GM23338 (cell line): ENCODE measurements around the gene FEM1A. TPM values are rescaled to one million over a fixed set of nuclear protein-coding genes. Genes with fewer than 3 reads are reported as not detected.
"Not testable (repeated sequence)": the region's sequence is repeated elsewhere in the genome, so short reads cannot be mapped to it uniquely, and the experiment has no call there.

Experiments used
- ATAC-seq: fragments of 200-7000 bp; cut with Tn5 transposase; 3 replicates; pipeline ENCODE4 v1.9.1; 2020
- DNase-seq: peaks from one replicate; pipeline ENCODE4 v3.0.0-alpha.2; 2015; ENCODE audit warnings: low spot score
- H2AFZ ChIP-seq: fragments of 200-600 bp; sonication (generic); 2 replicates; pipeline ENCODE4 v1.8.0; 2016; ENCODE audit warnings: antibody characterized with exemption, mild to moderate bottlenecking, moderate library complexity
- H3F3A ChIP-seq: fragments of 200-600 bp; sonication (generic); replicated peaks from 2 replicates; pipeline ENCODE4 v1.8.0; 2017; ENCODE audit warnings: antibody characterized with exemption, mixed run types, low read depth
- H3K27ac ChIP-seq: fragments of 200-600 bp; sonication (generic); 2 replicates; pipeline ENCODE4 v1.6.1; 2016; ENCODE audit warnings: low read depth
- H3K27me3 ChIP-seq: fragments of 200-600 bp; sonication (generic); 2 replicates; pipeline ENCODE4 v1.8.0; 2016; ENCODE audit warnings: mild to moderate bottlenecking, mixed run types, moderate library complexity; ENCODE audit not compliant: insufficient read depth
- H3K36me3 ChIP-seq: fragments of 200-600 bp; sonication (generic); 2 replicates; pipeline ENCODE4 v1.8.0; 2016; ENCODE audit warnings: mild to moderate bottlenecking; ENCODE audit not compliant: insufficient read depth
- H3K4me1 ChIP-seq: fragments of 200-600 bp; sonication (generic); 2 replicates; pipeline ENCODE4 v1.8.0; 2016; ENCODE audit warnings: mild to moderate bottlenecking, moderate library complexity; ENCODE audit not compliant: insufficient read depth
- H3K4me2 ChIP-seq: fragments of 200-600 bp; sonication (generic); 2 replicates; pipeline ENCODE4 v1.7.1; 2017; ENCODE audit warnings: mixed run types
- H3K4me3 ChIP-seq: fragments of 200-600 bp; sonication (generic); 2 replicates; pipeline ENCODE4 v1.6.1; 2016; ENCODE audit warnings: mixed run types
- H3K79me2 ChIP-seq: fragments of 200-600 bp; sonication (generic); replicated peaks from 2 replicates; pipeline ENCODE4 v1.8.0; 2017; ENCODE audit warnings: mild to moderate bottlenecking; ENCODE audit not compliant: insufficient read depth
- H3K9me2 ChIP-seq: fragments of 200-600 bp; sonication (generic); 2 replicates; pipeline ENCODE4 v1.8.0; 2017; ENCODE audit not compliant: insufficient read depth
- H4K20me1 ChIP-seq: fragments of 200-600 bp; sonication (generic); replicated peaks from 2 replicates; pipeline ENCODE4 v1.8.0; 2017; ENCODE audit warnings: mild to moderate bottlenecking; ENCODE audit not compliant: insufficient read depth
- H3K27ac Mint-ChIP-seq: 2 replicates; pipeline ENCODE4 v1.8.0; 2020; ENCODE audit warnings: inconsistent platforms, mild to moderate bottlenecking, moderate library complexity, mixed read lengths
- H3K27me3 Mint-ChIP-seq: 3 replicates; pipeline ENCODE4 v1.8.0; 2022; ENCODE audit warnings: low read depth, mild to moderate bottlenecking, moderate library complexity, mixed read lengths, inconsistent platforms; ENCODE audit not compliant: insufficient read depth, poor library complexity
- H3K36me3 Mint-ChIP-seq: 3 replicates; pipeline ENCODE4 v1.8.0; 2021; ENCODE audit warnings: low read depth, mild to moderate bottlenecking, inconsistent platforms, moderate library complexity, mixed read lengths
- H3K4me1 Mint-ChIP-seq: 3 replicates; pipeline ENCODE4 v1.8.0; 2020; ENCODE audit warnings: mild to moderate bottlenecking, inconsistent platforms, mixed read lengths
- H3K4me3 Mint-ChIP-seq: 3 replicates; pipeline ENCODE4 v1.8.0; 2021; ENCODE audit warnings: moderate library complexity, mild to moderate bottlenecking, inconsistent platforms, mixed read lengths
- H3K9me3 Mint-ChIP-seq: 3 replicates; pipeline ENCODE4 v1.8.0; 2020; ENCODE audit warnings: moderate library complexity, mild to moderate bottlenecking, inconsistent platforms, mixed read lengths
- CREB1 ChIP-seq: fragments of 250-450 bp; sonication (Bioruptor Pico); IDR thresholded peaks from 2 replicates; pipeline ENCODE4 v1.5.0; 2020; ENCODE audit warnings: low read depth, mild to moderate bottlenecking, moderate library complexity
- EZH2 ChIP-seq: fragments of 200-600 bp; sonication (generic); IDR thresholded peaks from one replicate; pipeline ENCODE4 v1.8.0; 2017; ENCODE audit warnings: antibody characterized with exemption, mild to moderate bottlenecking, low read depth; ENCODE audit not compliant: unreplicated experiment
- EZH2phosphoT487 ChIP-seq: fragments of 200-600 bp; sonication (generic); IDR thresholded peaks from one replicate; pipeline ENCODE4 v1.8.1; 2018; ENCODE audit warnings: antibody characterized with exemption; ENCODE audit not compliant: unreplicated experiment
- JUNB ChIP-seq: IDR thresholded peaks from one replicate; pipeline ENCODE4 v1.6.1; 2016; ENCODE audit warnings: antibody characterized with exemption; ENCODE audit not compliant: unreplicated experiment
- NANOG ChIP-seq: IDR thresholded peaks from 2 replicates; pipeline ENCODE4 v1.6.1; 2016; ENCODE audit warnings: antibody characterized with exemption, borderline replicate concordance
- POLR2AphosphoS5 ChIP-seq: IDR thresholded peaks from 2 replicates; pipeline ENCODE4 v1.6.1; 2016; ENCODE audit warnings: antibody characterized with exemption, low read depth
- STAT1 ChIP-seq: IDR thresholded peaks from one replicate; pipeline ENCODE4 v1.6.1; 2016; ENCODE audit warnings: antibody characterized with exemption; ENCODE audit not compliant: unreplicated experiment
- polyA plus RNA-seq: library from polyadenylated mRNA; unstranded; fragments of >200 nt; fragmentation: Nextera tagmentation; extraction: Ambion mirVana; gene quantifications from 2 replicates; pipeline ENCODE4 v1.2.1, GENCODE V29; 2016
- total RNA-seq: library from RNA; depleted of rRNA; stranded (reverse); fragments of >200 nt; shearing (Covaris generic); gene quantifications from 2 replicates; pipeline ENCODE4 v1.2.3, GENCODE V29; 2014
- TF ChIP-seq, protein P1 (sequence below): IDR thresholded peaks from 2 replicates; pipeline ENCODE4 v1.6.1; 2016; ENCODE audit warnings: antibody characterized with exemption
- TF ChIP-seq, protein P2 (sequence below): fragments of 250-450 bp; sonication (Bioruptor Pico); IDR thresholded peaks from 2 replicates; pipeline ENCODE4 v1.5.0; 2020; ENCODE audit warnings: mild to moderate bottlenecking, moderate library complexity

FEM1A gene
- total and polyA plus RNA-seq, 2 experiments from 2014 or later: 0.87 to 16.5 TPM

DNA sequence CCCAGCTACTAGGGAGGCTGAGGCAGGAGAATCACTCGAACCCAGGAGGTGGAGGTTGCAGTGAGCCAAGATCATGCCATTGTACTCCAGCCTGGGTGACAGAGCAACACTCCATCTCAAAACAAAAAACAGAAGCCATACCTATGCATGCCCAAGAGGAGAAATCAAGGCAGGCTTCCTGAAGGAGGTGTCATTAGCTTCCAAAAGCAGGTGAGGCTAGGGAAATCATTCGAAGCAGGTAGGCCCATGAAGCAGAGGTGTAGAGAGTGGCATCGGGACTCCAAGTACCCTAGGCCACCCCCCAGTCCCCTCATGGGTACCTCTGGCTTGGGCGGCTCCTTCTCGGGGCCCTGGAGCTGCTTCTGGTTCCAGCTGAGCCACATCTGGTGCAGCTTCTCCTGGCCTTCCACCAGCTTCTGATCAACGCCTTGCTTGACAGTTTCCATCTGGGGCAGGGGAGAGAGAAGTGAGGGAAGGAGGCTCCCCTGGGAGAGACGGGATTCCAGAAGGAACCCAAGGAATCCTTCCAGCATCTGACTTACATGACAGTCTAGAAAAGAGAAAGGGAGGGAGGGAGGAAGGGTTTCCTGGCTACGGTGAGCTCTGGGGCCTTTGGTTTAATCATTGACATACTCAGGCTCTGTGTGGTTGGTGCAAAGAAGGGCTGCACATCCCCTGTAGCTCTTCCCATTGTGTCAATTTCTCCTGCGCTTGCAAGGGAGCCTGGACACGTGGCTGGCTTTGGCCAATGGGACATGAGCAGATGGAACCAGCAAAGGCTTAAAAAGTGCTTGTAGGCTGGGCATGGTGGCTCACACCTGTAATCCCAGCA, 53.0 kb downstream of the FEM1A start (continued):
- TF ChIP-seq POLR2AphosphoS5: no peak
- TF ChIP-seq CREB1 (CRISPR knock-in tag): no peak
- TF ChIP-seq, protein P1, sequence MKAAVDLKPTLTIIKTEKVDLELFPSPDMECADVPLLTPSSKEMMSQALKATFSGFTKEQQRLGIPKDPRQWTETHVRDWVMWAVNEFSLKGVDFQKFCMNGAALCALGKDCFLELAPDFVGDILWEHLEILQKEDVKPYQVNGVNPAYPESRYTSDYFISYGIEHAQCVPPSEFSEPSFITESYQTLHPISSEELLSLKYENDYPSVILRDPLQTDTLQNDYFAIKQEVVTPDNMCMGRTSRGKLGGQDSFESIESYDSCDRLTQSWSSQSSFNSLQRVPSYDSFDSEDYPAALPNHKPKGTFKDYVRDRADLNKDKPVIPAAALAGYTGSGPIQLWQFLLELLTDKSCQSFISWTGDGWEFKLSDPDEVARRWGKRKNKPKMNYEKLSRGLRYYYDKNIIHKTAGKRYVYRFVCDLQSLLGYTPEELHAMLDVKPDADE: no peak

DNA sequence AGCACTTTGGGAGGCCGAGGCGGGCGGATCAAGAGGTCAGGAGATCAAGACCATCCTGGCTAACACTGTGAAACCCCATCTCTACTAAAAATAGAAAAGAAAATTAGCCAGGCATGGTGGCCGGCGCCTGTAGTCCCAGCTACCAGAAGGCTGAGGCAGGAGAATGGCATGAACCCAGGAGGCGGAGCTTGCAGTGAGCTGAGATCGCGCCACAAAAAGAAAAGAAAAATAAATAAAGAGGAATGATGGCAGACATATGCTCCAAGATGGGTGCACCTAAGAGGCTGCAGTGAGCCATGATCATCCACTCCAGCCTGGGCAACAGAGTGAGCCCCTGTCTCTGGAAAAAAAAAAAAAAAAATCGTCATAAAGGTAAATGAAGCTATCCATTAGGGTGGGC, 54.4 kb downstream of the FEM1A start:
- not testable (repeated sequence) for H3K27ac ChIP-seq, H3K4me2 ChIP-seq, H3K9me2 ChIP-seq, ATAC-seq, H3K4me1 ChIP-seq, H3K79me2 ChIP-seq, H3K4me3 ChIP-seq, DNase-seq, H3K4me1 Mint-ChIP-seq, H2AFZ ChIP-seq, H3K27me3 Mint-ChIP-seq, H3K36me3 ChIP-seq, H3K9me3 Mint-ChIP-seq, H3F3A ChIP-seq, H3K27me3 ChIP-seq, H3K27ac Mint-ChIP-seq, H3K4me3 Mint-ChIP-seq, H4K20me1 ChIP-seq
- peaks cover 49% of the 10 kb centered on the region; the same call in 2 of the 3 replicates for H3K36me3 Mint-ChIP-seq

DNA sequence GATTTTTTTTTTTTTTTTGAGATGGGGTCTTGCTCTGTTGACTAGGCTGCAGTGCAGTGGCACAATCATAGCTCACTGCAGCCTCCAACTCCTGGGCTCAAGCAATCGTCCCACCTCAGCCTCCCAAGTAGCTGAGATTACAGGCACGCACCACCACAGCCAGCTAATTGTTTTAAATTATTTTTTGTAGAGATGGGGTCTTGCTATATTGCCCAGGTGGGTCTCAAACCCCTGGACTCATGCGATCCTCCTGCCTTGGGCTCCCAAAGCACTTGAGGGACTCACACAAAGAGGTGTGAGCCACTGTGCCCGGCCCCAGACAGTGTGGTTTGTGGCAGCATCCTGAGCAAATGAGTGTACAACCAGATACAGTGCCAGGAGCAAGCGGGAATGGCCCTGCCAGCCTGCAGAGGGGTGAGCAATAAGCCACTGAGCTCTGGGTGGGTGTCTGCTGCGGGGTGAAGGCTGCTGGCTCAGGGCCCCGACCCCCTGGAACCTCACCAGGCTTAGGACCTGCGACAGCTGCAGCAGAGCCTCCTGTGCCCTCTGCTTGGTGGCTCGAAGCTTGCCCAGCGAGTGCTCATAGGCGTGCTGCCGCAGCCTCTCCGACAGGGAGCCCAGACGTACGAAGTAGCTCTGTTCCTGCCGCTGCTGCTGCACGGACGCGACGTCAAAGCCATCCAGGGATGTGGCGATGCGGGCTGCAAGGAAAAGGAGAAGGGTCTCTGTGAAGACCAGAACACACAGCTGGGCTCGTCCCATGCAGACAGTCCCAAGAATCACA, 55.8 kb downstream of the FEM1A start:
- Histone ChIP-seq H3K79me2 (no peaks in the 10 kb centered on the region), H3K4me1 (no peaks in the 10 kb centered on the region), H2AFZ (no peak overlapping the region), H3K9me2 (no peaks in the 10 kb centered on the region), H3K4me3 (no peak overlapping the region), H4K20me1 (no peaks in the 10 kb centered on the region; the same call in 1 of the 2 replicates), H3K27ac (no peak overlapping the region), H3F3A (no peaks in the 10 kb centered on the region), H3K27me3 (no peaks in the 10 kb centered on the region), H3K36me3 (peaks cover 9% of the 10 kb centered on the region; the same call in 1 of the 2 replicates), H3K4me2 (no peak overlapping the region)
- Mint-ChIP-seq H3K4me1 (no peaks in the 10 kb centered on the region), H3K4me3 (no peak overlapping the region), H3K9me3 (no peaks in the 10 kb centered on the region), H3K36me3 (peaks cover 47% of the 10 kb centered on the region; the same call in 2 of the 3 replicates), H3K27ac (no peak overlapping the region), H3K27me3 (peaks cover 13% of the 10 kb centered on the region)
- DNase-seq (no peak), ATAC-seq (no peak)
- no peak for TF ChIP-seq EZH2phosphoT487
- TF ChIP-seq NANOG: no peak
- no peak for TF ChIP-seq POLR2AphosphoS5
- no peak for TF ChIP-seq JUNB
- no peak for TF ChIP-seq CREB1 (CRISPR knock-in tag)
- TF ChIP-seq STAT1: no peak
- TF ChIP-seq, protein P2, sequence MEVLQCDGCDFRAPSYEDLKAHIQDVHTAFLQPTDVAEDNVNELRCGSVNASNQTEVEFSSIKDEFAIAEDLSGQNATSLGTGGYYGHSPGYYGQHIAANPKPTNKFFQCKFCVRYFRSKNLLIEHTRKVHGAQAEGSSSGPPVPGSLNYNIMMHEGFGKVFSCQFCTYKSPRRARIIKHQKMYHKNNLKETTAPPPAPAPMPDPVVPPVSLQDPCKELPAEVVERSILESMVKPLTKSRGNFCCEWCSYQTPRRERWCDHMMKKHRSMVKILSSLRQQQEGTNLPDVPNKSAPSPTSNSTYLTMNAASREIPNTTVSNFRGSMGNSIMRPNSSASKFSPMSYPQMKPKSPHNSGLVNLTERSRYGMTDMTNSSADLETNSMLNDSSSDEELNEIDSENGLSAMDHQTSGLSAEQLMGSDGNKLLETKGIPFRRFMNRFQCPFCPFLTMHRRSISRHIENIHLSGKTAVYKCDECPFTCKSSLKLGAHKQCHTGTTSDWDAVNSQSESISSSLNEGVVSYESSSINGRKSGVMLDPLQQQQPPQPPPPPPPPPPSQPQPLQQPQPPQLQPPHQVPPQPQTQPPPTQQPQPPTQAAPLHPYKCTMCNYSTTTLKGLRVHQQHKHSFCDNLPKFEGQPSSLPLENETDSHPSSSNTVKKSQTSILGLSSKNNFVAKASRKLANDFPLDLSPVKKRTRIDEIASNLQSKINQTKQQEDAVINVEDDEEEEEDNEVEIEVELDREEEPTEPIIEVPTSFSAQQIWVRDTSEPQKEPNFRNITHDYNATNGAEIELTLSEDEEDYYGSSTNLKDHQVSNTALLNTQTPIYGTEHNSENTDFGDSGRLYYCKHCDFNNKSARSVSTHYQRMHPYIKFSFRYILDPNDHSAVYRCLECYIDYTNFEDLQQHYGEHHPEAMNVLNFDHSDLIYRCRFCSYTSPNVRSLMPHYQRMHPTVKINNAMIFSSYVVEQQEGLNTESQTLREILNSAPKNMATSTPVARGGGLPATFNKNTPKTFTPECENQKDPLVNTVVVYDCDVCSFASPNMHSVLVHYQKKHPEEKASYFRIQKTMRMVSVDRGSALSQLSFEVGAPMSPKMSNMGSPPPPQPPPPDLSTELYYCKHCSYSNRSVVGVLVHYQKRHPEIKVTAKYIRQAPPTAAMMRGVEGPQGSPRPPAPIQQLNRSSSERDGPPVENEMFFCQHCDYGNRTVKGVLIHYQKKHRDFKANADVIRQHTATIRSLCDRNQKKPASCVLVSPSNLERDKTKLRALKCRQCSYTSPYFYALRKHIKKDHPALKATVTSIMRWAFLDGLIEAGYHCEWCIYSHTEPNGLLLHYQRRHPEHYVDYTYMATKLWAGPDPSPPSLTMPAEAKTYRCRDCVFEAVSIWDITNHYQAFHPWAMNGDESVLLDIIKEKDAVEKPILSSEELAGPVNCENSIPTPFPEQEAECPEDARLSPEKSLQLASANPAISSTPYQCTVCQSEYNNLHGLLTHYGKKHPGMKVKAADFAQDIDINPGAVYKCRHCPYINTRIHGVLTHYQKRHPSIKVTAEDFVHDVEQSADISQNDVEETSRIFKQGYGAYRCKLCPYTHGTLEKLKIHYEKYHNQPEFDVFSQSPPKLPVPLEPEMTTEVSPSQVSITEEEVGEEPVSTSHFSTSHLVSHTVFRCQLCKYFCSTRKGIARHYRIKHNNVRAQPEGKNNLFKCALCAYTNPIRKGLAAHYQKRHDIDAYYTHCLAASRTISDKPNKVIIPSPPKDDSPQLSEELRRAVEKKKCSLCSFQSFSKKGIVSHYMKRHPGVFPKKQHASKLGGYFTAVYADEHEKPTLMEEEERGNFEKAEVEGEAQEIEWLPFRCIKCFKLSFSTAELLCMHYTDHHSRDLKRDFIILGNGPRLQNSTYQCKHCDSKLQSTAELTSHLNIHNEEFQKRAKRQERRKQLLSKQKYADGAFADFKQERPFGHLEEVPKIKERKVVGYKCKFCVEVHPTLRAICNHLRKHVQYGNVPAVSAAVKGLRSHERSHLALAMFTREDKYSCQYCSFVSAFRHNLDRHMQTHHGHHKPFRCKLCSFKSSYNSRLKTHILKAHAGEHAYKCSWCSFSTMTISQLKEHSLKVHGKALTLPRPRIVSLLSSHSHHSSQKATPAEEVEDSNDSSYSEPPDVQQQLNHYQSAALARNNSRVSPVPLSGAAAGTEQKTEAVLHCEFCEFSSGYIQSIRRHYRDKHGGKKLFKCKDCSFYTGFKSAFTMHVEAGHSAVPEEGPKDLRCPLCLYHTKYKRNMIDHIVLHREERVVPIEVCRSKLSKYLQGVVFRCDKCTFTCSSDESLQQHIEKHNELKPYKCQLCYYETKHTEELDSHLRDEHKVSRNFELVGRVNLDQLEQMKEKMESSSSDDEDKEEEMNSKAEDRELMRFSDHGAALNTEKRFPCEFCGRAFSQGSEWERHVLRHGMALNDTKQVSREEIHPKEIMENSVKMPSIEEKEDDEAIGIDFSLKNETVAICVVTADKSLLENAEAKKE (CRISPR knock-in tag): no peak
- TF ChIP-seq EZH2: no peak
- TF ChIP-seq, protein P1: no peak
